Kidney (tissue), 14 donors: Measurements from ENCODE around the gene PCDHGA1. TPM values are rescaled to one million over a fixed set of nuclear protein-coding genes. Genes with fewer than 3 reads are reported as not detected.
A peak's percentile ranks its signal among the peaks of the same experiment; 100 is the strongest.

Experiments used
- DNase-seq, 5 donors: peaks; one replicate each; pipeline ENCODE4 v3.0.0-alpha.2; 2013 to 2020
- FAIRE-seq: peaks from 2 replicates; lab custom pipeline; 2012; peaks lifted over from hg19 to GRCh38; lab: Jason Lieb, UNC
- H3K27ac ChIP-seq, 2 donors: one replicate each; pipeline ENCODE4 v1.7.0; 2013; ENCODE audit warnings: low read depth in 2 of 2, low read length in 2 of 2, inconsistent platforms in 1 of 2
- H3K27me3 ChIP-seq: one replicate; pipeline ENCODE4 v1.7.1; 2013; ENCODE audit warnings: low read length, inconsistent platforms; ENCODE audit not compliant: control insufficient read depth, insufficient read depth
- H3K36me3 ChIP-seq, 3 donors: one replicate each; pipeline versions ENCODE4 v1.7.0 to v1.7.1; 2013; ENCODE audit warnings: low read length in 3 of 3, control low read depth in 1 of 3, inconsistent platforms in 1 of 3; ENCODE audit not compliant: insufficient read depth in 3 of 3, control insufficient read depth in 2 of 3
- H3K4me1 ChIP-seq, 3 donors: one replicate each; pipeline versions ENCODE4 v1.7.0 to v1.7.1; 2013; ENCODE audit warnings: low read length in 3 of 3, inconsistent platforms in 1 of 3, low read depth in 1 of 3; ENCODE audit not compliant: control insufficient read depth in 2 of 3, insufficient read depth in 2 of 3
- H3K4me3 ChIP-seq, 3 donors: one replicate each; pipeline versions ENCODE4 v1.7.0 to v1.8.1; 2013; ENCODE audit warnings: low read length in 3 of 3, control low read depth in 1 of 3, inconsistent platforms in 1 of 3
- H3K9ac ChIP-seq, 3 donors: one replicate each; pipeline versions ENCODE4 v1.7.0 to v1.7.1; 2013; ENCODE audit warnings: low read length in 3 of 3, control low read depth in 1 of 3, inconsistent platforms in 1 of 3
- H3K9me3 ChIP-seq, 3 donors: one replicate each; pipeline versions ENCODE4 v1.7.0 to v1.7.1; 2013; ENCODE audit warnings: low read length in 3 of 3, control low read depth in 1 of 3, inconsistent platforms in 1 of 3; ENCODE audit not compliant: control insufficient read depth in 2 of 3, insufficient read depth in 1 of 3
- CTCF ChIP-seq: IDR thresholded peaks from 3 replicates; pipeline ENCODE4 v1.5.1; 2012; ENCODE audit warnings: mild to moderate bottlenecking, moderate library complexity, borderline replicate concordance; ENCODE audit not compliant: insufficient read depth; ENCODE audit errors: extremely low read depth
- intact Hi-C: fragments of 100-400 bp; cut with DNase I; formaldehyde crosslinking; loops from one replicate; pipeline ENCODE4 v1.11.1; 2022
- polyA plus RNA-seq: library from polyadenylated mRNA; stranded (reverse); fragments of 350-450 nt; fragmentation: Illumina TruSeq; extraction: RNeasy Lipid Tissue Mini Kit (QIAGEN cat#74804); gene quantifications from one replicate; pipeline ENCODE4 v1.2.3, GENCODE V29; 2014; ENCODE audit warnings: low read depth, low replicate concordance; ENCODE audit not compliant: insufficient read depth
- total RNA-seq: library from RNA; stranded (reverse); fragmentation: NEBNext Ultra II Directional; extraction: Animal tissue kit (Norgen Biotek cat#: 25700); gene quantifications from one replicate; pipeline ENCODE4 v1.2.1, GENCODE V29; 2021
- donor health status: control.
- donor health status: control.
- donor health status: control.
- donor health status: control.
- donor health status: control.
- donor health status: DM: yes; HTN: yes; CAD: no.
- donor health status: Normal renal cell carcinoma (clear cell type).

The PCDHGA1 gene
- total and polyA plus RNA-seq, 2 donors from 2014 or later: 0.19 to 0.69 TPM

- TF ChIP-seq CTCF: no peak
- no peak overlapping the region for H3K9ac ChIP-seq
These were observed 12.5 kb downstream of the PCDHGA1 start for GRCh38 chr5:141342773-141343172.

GRCh38 chr5:141343242-141343952, 13.1 kb downstream of the PCDHGA1 start, which contains the start of gene PCDHGA3:
PCDHGA3 (plus strand) TSS chr5:141343829; CDS start chr5:141344034, 205 bp downstream.
- intact Hi-C loops: no loop called here
- peak in 2 of 5 donors; percentile 19 to 28 for DNase-seq
- no peak for TF ChIP-seq CTCF
- FAIRE-seq: no peak
- H3K27me3 ChIP-seq: no peaks in the 10 kb centered on the region
- H3K4me1 ChIP-seq: no peaks in the 10 kb centered on the region
- peaks cover 2 to 53% (median 19%) of the 10 kb centered on the region in 3 donors for H3K9me3 ChIP-seq
- H3K36me3 ChIP-seq: no peaks in the 10 kb centered on the region
- no peak within 1 kb of the TSS for H3K9ac ChIP-seq
- peak within 1 kb of the TSS in 2 of 3 donors; percentile 40 to 41 for H3K4me3 ChIP-seq
- no peak within 1 kb of the TSS for H3K27ac ChIP-seq

More at GRCh38 chr5:141342773-141343172, 12.5 kb downstream of the PCDHGA1 start:
- Histone ChIP-seq H3K27me3 (no peaks in the 10 kb centered on the region), H3K9me3 (peaks cover 2 to 59% (median 25%) of the 10 kb centered on the region in 3 donors), H3K36me3 (no peaks in the 10 kb centered on the region), H3K4me3 (no peak overlapping the region), H3K27ac (no peak overlapping the region), H3K4me1 (no peaks in the 10 kb centered on the region)
- DNase-seq: no peak
- FAIRE-seq: no peak
- intact Hi-C loops: no loop called here

GRCh38 chr5:141343953-141344463, 13.7 kb downstream of the PCDHGA1 start:
- Histone ChIP-seq H3K27ac (no peak overlapping the region), H3K4me1 (no peaks in the 10 kb centered on the region), H3K9me3 (peaks cover 2 to 52% (median 16%) of the 10 kb centered on the region in 3 donors), H3K36me3 (no peaks in the 10 kb centered on the region), H3K9ac (no peak overlapping the region), H3K4me3 (peak overlapping the region in 2 of 3 donors; percentile 40 to 41), H3K27me3 (no peaks in the 10 kb centered on the region)
- DNase-seq (no peak), FAIRE-seq (no peak)
- no peak for TF ChIP-seq CTCF
- intact Hi-C loops: no loop called here
